Kasumi-1 (cell line): ENCODE data around the gene CERK.

Experiments used
- DNase-seq, 2 experiments: peaks; one replicate each; lab custom pipeline; 2025; lab: John Stamatoyannopoulos, UW

Gene CERK

DNA sequence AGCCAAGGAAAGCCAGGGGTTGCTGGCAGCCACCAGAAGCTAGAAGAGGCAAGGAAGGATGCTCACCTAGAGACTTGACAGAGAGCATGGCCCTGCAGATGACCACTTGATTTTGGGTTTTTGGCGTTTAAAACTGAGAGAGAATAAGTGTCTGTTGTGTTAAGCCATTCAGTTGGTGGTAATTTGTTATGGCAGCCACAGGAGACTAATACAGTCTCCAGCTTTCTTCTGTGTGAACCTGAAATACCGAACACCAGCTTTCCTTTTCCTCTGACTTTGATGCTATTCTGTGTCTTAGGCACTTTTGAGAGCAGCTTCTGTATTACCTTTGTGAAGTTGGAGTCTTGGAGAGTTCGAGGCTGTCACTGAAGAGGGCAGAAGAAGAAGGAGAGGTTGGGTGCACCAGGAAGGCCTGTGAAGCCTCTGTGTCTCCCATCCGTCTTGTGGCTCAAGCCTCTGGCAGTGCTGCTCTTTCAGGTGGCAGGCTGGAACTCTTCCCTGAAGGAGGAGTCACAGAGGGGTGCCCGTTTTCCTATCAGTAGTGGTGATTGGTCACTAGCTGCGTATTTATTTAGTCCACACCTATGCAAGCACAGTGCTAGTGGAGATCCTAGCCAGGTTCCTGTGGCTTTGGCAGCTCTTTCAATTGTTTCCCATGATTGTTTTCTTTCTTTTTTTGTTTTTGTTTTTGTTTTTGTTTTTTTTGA, 26.9 kb upstream of the CERK start:
- DNase-seq = no peak

DNA sequence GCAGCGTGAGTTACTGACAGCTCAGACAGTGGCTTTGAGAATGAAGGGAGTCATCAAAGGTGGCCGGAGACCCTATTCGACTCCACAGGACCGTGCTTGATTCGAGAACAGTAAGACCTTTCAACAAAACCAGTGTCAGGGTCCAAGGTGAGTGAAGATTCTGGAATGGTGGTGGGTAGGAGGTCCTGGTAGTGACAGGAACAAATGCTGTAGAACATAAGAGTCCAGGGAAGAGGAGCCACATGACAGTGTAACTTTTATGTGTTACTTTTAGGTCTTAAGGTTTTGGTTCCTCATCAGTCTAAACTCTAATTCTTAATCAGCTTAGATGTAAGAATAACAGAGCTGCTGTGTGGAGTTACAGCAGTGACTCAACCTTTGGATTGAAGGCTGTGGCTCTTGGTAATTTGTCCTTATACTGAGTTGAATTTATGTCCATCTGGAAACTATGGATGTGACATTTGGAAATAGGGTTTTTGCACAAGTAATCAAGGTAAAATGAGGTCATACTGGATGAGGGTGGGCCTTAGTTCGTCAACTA, 26.2 kb upstream of the CERK start:
- no peak for DNase-seq

DNA sequence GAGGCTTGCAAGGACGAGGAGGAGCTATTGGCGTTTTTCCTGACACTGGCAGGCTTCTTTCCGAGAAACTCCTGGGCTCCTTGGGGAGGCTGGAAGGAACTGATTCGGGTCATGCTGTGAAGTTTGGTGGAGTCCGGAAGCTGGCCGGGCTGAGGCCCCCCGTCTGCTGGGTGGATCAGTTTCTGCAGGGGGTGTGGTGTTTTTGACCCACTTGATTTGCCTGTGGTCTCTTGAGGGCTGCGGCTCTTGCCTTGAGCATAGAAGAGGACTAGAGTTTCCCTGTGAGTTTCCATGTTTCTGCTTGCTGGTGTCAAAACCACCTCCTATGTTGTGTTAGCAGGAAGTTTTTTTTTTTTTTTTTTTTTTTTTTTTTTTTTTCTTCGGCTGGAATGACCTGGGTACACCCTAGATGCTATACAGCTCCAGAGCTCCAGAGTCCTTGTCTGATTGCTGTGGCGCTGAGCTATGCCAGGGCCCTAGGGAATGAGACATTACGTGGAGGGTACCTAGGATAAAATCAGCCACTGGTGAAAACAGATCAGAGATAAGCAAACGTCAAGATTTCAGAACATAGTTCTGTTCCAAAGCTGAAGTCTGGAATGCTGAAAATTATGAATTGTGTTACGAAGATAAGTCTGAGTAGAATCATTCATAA, 25.1 kb upstream of the CERK start:
- DNase-seq = peak in 1 of 2 experiments; percentile 12

DNA sequence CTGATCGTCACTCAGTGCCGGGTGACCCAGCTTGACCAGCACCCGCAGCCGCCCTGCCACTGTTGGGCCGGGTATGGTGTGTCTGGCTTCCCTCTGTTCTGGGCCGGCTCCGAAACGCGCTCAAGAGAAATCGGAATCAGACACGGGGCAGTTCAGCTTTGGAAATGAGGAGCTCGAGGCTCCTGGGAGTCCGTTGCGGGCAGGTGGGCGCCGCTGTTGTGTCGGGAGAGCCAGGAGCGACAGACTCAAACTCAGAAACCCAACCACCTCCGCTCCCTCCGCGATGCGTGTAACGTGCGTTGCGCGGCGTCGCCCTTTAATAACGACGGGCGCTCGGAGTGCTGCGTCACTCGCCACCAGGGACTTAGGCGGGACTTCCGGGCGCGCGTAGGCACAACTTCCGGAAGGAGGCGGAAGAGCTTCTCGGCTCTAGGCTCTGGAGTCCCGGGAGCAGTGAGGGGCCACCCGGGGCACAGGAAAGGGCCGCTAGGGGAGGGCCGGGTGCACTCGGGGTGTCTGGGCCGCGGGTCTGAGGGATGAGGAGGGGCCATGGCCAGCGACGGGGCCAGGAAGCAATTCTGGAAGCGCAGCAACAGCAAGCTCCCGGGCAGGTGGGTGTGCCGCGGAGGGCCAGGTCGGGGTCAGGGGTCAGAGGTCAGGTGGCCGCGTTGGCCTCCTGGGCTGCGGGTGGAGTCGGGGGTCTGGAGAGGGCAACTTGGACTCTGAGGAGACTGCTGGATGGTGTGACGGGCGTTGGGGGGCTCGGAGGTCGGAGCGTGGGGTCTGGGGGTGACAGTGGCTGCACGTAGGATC, 24.4 kb upstream of the CERK start, which contains the start of gene TBC1D22A:
Gene TBC1D22A (plus strand): TSS at position 413 of the 813 bp plus-strand sequence. CDS start 137 bp downstream, at position 550.
- DNase-seq = peak; percentile 90 to 94

DNA sequence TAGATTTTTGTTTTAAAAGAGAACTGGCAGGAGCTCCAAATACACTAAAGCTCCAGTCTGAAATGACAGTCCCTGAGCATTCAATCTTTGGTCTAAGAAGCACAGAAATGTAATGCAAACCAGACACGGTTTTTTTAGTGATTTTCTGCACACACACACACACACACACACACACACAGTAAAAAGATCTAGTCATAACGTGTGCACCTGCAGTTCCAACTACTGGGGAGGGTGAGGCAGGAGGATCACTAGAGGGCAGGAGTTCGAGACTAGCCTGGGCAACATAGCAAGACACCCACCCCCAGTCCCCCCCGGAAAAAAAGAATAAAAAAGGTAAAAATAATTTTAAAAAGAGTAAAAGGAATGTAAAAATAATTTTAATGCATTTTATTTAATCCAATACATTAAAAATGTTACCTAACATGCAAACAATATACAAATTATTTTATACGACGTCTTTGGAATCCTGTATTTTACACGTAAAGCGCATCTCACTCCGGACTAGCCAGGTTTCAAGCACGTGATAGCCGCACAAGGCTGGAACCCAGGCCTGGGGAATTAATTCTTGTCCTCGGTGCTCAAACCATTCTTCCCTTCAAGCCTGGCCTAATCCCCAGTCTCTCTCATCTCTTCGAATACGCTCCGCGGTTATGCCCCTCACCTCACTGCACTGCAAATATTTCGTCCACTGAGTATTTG, 23.6 kb upstream of the CERK start:
- no peak for DNase-seq

DNA sequence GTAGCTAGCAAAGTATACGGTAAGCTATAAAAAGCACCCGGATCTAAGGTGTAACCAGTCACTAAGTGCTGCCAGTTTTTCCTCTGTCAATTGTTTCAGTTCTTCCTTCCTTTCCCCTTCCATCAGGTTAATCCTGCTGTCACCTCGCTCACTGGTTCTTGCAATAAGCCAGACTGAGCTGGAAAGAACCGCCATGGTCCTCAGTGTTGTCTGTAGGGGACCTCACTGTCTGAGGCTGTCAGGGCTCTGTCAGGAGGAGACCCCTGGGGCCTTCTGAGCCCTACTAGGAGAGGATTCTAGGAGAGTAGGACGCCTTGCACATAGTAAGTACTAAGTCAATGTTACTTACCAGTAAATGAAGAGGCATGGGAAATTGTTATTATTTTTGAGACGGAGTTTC, 23.0 kb upstream of the CERK start:
- no peak for DNase-seq

DNA sequence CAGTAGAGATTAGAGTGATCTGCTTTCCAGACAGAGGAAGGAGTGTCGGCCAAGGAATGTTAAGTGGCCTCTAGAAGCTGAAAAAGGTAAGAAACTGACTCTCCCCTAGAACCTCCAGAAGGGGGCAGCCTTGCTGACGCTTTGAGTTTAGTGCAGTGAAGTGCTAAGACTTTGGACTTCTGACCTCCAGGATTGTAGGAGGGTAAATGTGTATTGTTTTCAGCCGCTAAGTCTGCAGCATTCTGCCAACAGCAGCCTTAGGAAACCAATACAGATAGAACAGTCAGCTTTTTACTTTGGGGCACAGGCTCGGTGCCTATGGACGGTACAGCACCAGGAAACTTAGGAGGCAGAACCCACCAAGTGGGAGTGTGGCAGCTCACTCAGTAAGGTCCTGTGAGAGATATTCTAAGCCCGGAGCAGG, 20.8 kb upstream of the CERK start:
- DNase-seq = peak; percentile 75 to 87

DNA sequence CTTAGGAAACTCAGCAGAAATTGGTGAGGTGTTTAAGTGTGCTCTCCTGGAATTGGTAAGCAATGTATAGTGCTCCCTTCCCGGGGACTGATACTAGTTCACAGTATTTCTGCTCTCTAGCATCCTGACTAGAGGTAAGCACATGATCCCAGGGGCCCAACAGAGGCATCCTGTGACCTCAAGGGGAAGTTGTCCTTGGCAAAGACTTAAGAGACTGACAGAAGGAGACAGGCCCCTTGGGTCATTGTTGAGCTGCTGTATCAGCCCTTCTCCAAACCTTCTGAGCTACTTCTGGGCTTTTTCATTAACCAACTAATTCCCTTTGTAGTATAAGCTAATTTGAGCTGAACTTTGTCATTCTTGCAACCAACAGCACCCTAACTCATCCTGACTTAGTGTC, 20.1 kb upstream of the CERK start:
- DNase-seq = peak; percentile 9 to 19

DNA sequence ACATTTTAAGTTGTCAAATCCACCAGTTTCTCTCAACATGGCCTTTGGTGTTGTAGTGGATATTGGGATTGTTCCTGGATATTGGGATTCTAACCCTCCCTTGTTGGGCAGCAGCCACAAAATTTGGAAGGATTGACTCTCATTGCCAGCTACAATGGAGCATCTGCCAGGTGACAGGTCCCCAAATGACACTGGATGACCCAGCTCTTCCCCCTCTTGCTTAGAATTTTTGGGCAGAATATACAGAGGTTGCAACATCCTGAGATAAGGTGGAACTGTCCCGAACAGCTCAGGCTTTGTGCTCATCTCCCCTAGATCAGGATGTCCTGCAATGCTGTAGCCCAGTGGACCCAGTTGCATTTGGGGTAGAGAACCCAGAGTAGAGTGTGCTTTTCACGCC, 19.1 kb upstream of the CERK start:
- no peak for DNase-seq

DNA sequence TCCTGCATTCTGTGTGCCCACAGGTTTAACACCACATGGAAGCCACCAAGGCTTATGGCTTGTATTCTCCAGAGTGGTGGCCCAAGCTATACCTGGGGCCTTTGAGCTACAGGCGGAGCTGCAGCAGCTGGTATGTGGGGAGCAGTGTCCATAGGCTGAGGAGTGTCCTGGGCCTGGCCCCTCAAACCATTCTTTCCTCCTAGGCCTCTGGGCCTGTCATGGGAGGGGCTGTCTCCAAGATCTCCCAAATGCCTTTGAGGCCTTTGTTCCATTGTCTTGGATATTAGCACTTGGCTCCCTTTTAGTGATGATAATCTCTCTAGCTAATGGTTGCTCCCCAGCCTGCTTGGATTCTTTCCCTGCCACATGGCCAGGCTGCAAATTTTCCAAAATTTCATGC, 18.0 kb upstream of the CERK start:
- DNase-seq = no peak

DNA sequence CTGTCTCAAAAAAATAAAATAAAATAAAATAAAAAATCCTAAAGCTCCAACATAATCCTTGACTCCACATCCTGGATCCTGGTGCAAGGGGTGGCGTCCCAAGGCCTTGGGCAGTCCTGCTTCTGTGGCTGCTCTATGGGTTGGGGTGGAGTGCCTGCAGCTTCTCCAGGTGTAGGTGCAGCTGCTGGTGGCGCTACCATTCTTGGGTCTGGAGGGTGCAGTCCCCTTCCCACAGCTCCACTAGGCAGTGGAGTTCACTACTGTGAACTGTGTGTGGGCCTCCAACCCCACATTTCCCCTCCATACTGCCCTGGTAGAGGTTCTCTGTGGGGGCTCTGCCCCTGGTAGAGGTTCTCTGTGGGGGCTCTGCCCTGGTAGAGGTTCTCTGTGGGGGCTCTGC, 17.5 kb upstream of the CERK start:
- no peak for DNase-seq

DNA sequence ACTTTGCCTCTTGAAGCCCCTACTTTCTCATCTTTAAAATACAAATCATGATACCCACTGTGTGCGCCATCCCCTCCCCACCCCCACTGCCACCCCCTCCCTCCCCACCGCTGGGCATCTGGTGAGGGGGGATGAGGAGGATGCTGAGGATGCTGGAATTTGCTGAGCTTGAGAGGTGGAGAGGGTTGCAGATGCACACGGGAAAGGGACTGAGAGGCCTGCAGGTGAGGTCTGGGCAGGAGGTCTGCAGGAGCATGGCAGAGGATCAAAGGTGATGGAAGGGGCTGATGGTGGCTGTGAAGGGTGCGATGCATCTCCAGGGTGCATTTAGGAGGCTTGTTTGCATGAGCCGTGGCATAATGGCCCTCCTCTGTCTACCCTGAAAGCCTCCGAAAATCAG, 16.8 kb upstream of the CERK start:
- DNase-seq = no peak

DNA sequence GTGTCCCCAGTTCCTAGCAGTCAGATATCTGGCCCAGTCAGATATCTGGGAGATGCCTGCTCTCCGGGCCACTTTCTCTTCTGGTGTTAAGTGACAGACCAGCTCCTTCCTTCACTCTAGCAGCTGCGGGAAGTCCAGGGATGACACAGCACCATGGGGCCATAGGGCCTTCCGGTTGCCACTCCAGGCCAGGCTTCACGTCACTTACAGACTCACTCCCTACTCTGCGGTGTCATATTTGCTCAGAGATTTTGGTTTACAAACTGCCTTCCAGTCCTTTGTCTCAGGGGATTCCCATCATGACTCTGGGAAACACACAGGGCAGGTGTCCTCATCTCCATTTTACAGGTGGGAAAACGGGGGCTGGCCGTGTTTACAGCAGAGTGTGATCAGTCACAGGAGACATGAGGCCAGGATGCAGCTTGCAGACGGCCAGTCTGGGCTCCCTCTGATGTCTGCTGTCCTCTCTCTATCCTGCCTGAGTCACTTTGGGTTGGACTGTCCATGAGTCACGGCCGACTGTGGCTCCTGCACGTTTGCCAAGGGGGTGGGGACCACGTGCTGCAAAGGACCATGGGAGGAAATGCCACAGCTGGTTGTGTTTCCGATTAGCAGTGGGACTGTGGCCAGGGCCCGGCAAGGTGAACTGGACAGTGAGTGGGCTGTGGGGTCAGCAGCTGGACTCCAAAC, 16.2 kb upstream of the CERK start:
- no peak for DNase-seq

DNA sequence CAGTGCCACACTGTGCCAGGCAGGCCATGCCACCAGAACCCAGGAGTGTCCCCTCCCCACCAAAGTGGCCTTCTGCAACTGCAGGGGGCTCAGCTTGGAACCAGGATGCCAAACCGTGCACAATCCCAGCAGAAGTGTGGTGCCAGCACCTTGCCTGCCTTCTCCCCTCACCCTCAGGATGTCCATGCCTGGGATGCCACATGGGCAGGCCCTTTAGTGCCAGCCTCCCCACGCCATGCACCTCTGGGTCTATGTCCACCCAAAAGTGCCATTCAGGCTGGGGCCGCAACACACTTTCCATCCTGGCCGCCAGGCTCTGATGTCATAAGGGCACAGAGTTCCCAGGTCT, 15.7 kb upstream of the CERK start:
- DNase-seq = no peak

DNA sequence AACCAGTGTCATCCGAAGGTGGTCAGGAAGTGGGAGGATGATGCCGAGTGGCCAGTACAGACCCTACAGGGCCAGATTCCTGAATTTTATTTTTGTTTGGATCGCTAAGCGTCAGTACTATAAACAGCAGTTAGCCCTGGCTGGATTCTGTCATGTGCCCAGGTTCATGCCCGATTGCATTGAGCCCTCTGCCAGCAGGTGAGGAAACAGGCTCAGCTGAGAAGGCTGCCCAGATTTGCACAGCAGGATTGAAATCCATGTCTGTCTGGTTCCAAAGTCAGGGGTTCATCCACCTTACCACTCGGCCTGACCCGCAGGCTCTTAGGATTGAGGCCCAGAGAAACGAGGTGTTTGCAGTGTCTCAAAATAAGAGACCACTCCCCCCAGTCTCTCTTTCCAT, 15.3 kb upstream of the CERK start:
- no peak for DNase-seq

DNA sequence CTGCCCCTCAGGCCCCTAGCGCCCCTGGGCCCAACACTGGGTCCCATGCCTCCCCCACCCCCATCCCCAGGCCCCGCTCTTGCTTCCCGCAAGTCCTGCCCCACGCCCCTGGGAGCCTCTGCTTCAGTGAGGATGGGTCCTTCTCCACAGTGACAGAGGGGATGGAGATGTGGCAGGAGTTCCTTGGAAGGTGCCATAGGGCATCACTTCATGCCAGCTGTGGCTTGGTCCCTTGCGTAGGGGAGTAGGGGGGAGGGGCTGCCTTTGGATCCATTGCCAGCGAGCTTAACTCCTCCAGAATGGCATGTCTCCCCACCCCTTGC, 14.9 kb upstream of the CERK start:
- no peak for DNase-seq

DNA sequence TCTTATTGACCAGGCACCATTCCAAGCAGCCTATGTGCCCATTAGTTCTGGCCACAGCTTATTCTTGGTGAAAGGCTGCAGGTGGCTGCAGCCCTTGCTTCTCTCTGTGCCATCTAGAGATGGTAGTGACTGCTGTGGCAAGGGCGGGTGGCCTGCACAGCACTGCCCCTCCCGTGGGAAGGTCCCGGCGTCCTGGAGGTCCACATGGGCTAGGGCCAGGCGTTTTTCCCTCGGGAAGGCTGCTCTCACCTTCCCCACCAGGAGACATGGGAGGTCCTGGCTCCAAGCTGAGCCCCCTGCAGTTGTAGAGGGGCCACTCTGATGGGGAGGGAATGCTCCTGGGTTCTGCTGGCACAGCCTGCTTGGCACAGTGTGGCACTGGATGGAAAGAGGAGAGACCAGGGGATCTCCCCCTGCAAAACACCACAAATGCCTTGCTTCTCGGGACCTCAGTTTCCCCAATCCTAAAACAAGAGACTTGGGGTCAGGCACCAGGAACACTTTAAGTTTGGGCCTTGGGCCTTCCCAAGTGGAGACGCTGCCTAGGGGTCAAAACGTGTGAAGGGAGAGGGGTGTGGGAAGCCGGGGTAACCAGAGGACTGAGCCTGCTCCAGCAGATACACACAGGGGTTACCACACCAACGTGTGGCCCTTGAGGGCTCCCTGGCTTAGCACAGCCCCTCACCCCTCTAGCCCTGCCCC, 14.4 kb upstream of the CERK start:
- DNase-seq = no peak

DNA sequence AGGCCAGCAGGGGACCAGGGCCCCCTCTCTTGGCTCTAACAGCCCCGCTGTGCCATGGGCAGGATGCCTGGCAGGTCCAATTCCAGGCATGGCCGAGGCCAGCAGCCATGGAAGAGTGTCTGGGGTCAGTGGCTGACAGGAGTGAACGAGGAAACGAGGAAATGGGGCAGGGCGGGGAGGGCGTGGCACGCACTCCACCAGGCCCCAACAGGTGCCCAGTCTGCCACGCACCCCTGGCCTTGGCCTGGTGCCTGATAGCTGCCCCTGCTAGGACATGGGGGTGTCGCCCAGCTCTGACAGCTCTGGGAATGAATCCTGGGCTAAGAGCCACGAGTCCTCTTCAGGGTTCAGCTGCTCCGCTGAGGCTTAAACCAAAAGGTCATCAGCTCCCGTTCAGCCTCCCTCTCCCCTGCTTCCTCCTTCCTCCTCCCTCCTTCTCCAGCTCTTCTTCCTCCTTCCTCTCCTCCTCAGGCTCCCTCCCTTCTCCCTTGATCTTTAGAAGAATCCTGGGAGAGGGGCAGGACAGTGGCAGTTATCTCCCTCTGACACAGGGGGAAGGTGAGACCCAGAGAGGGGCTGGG, 12.9 kb upstream of the CERK start:
- no peak for DNase-seq

DNA sequence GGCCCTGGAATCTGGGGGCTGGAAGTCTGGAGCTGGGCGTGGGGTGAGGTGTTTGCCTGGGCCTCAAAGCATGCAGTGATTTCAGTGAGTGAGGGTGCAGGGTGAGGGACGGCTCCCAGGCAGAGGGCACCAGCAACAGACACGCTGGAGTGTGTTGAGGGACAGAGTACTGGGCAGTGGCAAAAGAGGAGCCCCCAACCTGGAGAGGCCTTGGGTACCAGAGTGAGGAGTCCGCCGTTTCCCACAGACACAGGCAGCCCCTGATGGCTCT, 12.4 kb upstream of the CERK start:
- no peak for DNase-seq

DNA sequence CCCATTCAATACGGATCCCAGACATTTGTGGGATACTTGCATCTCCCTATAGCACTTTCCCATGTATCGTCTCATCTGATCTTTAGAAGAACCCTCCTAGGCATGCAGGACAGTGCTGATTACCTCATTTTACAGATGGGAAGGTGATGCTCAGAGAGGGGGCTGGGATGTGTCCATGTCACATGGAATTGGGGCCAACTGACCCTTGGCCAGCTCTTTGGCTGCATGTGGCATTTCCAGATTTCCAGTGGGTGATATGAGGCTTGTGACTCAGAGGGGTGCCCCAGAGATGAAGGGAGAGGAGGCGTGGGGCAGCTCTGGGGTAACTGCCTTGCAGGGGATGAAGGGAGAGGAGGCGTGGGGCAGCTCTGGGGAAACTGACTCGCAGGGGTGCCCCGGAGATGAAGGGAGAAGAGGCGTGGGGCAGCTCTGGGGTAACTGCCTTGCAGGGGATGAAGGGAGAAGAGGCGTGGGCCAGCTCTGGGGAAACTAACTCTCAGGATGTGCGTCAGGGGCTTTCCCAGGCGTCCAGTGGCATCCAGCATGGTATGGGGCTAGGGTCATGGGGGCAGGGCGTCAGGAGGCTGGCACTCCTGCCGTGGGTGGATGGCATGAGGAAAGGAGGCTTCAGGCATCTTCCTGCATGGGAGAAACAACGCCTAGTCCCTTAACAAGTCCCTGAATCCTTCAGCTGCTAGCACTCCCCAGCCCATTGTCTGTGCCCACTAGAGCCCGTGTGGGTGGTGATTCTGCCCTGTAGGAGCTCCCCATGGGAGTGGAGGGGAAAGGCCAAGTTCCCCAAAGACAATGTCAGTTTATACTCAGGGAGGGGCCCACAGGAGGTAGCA, 11.9 kb upstream of the CERK start:
- peak in 1 of 2 experiments; percentile 68 for DNase-seq
